H7 (cell line): ENCODE data around the gene SRP68. TPM values are rescaled to one million over a fixed set of nuclear protein-coding genes. Genes with fewer than 3 reads are reported as not detected.
"Not testable (repeated sequence)": the region's sequence is repeated elsewhere in the genome, so short reads cannot be mapped to it uniquely, and the experiment has no call there.

Source experiments
- DNase-seq: peaks from one replicate; pipeline ENCODE4 v3.0.0; 2012
- H3K27me3 ChIP-seq: 2 replicates; pipeline ENCODE4 v1.6.0; 2011; ENCODE audit warnings: mild to moderate bottlenecking, low read length; ENCODE audit not compliant: control insufficient read depth, insufficient read depth
- H3K36me3 ChIP-seq: replicated peaks from 2 replicates; pipeline ENCODE4 v1.5.1; 2011; ENCODE audit warnings: low read length; ENCODE audit not compliant: control insufficient read depth, insufficient read depth
- H3K4me3 ChIP-seq: 2 replicates; pipeline ENCODE4 v1.5.1; 2011; ENCODE audit warnings: low read depth, mild to moderate bottlenecking, control low read depth, low read length, moderate library complexity; ENCODE audit not compliant: insufficient read depth
- total RNA-seq: library from RNA; depleted of rRNA; stranded (reverse); fragments of >200 nt; shearing (Covaris generic); gene quantifications from 2 replicates; pipeline ENCODE4 v1.2.3, GENCODE V29; 2014

Gene SRP68
- total RNA-seq, 1 experiment from 2014 or later = 31.4 TPM

DNA sequence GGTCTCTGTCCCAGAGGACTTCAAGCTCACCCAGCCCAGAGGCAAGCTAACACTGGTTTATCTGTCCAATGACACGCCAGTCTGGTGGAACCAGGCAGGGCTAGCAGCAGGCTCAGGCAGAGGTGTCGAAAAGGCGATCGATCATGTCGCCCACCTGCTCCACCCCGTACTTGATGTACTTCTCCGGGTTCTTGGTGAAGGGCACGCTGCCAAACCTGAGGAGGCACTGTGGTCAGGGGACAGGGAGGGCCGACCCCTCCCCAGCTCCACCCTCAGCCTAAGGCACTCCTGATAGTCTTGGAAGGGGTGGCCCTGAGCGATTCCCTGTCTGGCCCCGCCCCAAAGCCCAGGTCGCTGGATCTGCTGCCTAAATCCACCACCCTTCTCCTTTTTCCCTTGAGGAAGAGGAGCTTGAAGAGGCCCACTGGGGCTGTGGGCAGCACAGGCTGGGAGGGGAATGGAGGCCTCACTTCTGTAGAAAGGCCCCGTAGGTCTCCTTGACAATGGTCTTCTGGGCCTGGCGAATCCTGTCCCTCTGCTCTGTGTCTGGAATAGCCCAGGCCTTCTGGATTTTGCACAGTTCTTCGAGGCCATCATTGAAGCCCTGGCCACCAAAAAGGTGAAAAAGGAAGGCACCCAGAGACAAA, 11.3 kb upstream of the SRP68 start:
- Histone ChIP-seq H3K4me3 (no peak overlapping the region), H3K27me3 (peaks cover 13% of the 10 kb centered on the region), H3K36me3 (peaks cover 29% of the 10 kb centered on the region)
- DNase-seq = peak; percentile 30

DNA sequence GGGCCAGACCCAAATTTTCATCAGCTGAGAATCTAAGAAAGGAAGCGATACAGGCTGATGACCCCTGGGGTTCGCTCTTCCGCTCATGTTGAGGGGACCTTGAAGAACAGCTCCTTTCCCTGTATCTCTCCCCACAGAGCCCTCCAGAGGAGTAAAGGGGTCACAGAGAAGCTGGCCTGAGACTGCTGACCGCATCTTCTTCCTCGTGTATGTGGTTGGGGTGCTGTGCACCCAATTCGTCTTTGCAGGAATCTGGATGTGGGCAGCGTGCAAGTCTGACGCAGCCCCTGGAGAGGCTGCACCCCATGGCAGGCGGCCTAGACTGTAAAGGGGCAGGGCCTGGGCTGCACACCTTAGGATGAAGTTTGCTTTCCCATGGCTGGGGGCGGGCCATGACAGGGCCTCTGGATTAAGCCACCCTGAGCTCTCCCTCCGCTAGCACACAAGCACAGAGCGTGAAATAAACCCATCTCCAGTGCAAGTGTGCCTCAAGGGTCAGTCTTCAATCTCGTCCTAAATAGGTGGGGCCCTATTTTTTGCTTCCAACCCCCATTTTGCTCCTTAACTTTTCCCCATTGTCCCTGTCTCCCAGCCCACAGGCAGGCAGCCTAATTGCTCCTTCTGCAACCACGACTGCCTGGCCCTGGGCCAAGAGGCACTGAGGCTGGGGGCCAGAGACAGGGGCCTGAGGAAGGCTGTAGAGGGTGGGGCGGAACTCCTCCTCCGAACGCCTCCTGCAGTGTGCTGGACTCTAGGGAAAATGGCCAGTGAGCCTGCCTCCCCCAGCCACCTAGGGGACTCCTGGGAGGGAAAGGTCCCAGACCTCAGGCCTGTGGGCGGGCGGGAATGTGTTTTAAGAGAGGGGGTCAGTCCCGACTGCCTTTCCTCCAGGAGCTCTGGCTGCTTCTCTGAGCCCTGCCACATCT, 10.3 kb upstream of the SRP68 start:
- H3K36me3 ChIP-seq = peaks cover 27% of the 10 kb centered on the region
- H3K4me3 ChIP-seq = no peak overlapping the region
- DNase-seq = peak; percentile 58
- H3K27me3 ChIP-seq = peaks cover 22% of the 10 kb centered on the region

DNA sequence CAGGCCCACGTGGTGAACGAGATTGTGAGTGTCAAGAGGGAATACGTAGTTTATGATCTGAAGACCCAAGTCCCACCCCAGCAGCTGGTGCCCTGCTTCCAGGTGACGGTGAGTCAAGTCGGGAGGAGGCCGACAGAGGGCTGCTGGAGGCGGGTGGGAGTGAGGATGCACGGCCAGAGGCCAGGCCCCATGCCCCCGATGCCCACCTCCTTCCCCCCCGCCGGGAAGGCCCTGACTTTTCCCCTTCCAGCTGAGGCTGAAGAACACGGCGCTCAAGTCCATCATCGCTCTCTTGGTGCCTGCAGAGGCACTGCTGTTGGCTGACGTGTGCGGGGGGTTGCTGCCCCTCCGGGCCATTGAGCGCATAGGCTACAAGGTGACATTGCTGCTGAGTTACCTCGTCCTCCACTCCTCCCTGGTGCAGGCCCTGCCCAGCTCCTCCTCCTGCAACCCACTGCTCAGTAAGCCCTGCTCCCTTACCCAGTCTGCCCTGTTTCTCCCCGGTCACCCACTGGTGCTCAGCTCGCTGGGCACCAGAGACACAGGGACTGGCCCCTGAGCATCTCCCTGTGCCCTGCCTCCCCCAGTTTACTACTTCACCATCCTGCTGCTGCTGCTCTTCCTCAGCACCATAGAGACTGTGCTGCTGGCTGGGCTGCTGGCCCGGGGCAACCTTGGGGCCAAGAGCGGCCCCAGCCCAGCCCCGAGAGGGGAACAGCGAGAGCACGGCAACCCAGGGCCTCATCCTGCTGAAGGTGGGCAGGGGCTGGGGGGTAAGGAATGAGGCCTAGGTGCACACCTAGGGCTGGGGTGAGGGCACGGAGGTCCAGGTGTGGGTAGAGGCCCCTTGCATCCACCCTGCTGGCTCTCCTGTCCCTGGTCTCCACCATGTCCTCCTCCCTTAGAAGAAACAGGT, 9.2 kb upstream of the SRP68 start:
- DNase-seq = peak; percentile 72
- Histone ChIP-seq H3K4me3 (no peak overlapping the region), H3K27me3 (peaks cover 32% of the 10 kb centered on the region), H3K36me3 (peaks cover 21% of the 10 kb centered on the region)

DNA sequence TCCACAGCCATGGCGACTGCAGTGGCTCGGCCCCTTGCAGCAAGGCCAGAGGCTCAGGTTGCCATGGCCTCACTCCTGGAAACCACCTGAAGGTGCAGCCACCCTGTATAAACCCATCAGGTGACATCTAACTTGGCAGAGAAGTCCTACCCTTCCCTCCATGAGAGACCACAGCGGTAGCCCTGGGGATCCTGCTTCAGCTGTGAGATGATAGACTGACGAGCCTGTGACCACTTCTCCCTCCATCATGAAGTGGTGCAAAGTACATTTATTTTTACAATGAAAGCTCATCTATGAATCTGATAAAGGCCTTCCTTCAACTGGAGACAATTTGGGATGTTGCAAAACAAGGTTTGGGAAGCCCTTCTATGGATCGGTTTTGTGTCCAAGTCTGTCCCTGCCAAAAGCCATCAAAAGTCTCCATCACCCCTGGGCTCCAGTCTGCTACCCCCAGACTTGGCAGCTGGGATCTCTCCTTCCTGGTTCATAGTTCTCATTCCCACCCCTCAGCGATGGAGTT, 8.5 kb upstream of the SRP68 start:
- H3K4me3 ChIP-seq = peak overlapping the region; percentile 28; the same call in 1 of the 2 replicates
- no peak for DNase-seq
- peaks cover 18% of the 10 kb centered on the region for H3K36me3 ChIP-seq
- peaks cover 40% of the 10 kb centered on the region for H3K27me3 ChIP-seq

DNA sequence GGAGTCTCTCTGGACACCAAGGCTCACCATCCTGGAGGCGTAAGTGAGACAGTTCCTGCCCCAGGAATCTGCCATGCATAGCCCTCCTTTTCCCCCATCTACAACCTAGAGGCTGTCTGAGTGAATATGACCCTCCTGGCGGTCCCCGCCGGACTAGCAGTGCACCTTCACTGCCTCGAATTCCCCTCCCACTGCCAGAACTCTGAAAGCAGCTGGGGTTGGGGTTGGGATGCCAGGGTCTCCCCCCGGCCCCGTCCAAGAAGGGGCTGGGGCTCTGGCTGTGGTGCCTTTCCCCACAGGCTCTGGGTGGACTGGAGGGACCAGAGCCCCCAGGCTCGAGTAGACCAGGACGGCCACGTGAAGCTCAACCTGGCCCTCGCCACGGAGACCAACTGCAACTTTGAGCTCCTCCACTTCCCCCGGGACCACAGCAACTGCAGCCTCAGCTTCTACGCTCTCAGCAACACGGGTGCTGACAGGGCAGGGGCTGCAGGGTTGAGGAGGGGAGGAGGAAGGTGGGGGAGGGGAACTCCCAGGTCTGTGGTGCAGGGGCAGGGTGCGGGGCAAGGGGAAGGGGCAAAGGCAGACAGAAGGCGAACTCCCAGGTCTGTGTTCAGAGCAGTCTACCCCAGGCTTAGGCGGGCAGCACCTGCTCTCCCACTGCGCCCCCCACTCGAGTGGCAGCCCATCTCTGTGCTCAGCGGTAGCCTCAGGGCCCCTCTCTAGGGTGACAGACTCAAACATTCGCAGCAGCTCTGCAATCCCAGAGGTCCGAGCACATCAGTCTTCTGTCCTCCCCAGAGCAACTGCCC, 7.8 kb upstream of the SRP68 start:
- DNase-seq = peak; percentile 88
- peak overlapping the region; percentile 28 for H3K4me3 ChIP-seq
- peaks cover 13% of the 10 kb centered on the region for H3K36me3 ChIP-seq
- peaks cover 46% of the 10 kb centered on the region for H3K27me3 ChIP-seq

DNA sequence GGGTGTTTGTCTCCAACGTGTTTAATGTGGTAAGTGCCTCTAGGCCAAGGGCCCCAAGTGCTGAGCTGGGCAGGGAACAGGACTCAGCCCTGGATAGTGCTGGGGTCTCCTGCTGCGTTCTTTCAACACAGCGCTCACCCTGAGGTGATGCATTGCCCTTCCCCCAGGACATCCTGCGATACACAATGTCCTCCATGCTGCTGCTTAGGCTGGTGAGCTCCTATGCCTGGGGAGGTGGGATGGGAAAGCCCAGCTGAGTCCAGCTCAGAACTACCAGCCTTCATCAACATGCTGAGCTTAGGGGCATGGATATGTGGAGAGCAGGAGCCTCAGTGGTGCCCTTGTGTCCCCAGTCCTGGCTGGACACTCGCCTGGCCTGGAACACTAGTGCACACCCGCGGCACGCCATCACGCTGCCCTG, 7.2 kb upstream of the SRP68 start:
- no peak for DNase-seq
- Histone ChIP-seq H3K4me3 (peak overlapping the region; percentile 28; the same call in 1 of the 2 replicates), H3K27me3 (peaks cover 53% of the 10 kb centered on the region), H3K36me3 (peaks cover 9% of the 10 kb centered on the region)

DNA sequence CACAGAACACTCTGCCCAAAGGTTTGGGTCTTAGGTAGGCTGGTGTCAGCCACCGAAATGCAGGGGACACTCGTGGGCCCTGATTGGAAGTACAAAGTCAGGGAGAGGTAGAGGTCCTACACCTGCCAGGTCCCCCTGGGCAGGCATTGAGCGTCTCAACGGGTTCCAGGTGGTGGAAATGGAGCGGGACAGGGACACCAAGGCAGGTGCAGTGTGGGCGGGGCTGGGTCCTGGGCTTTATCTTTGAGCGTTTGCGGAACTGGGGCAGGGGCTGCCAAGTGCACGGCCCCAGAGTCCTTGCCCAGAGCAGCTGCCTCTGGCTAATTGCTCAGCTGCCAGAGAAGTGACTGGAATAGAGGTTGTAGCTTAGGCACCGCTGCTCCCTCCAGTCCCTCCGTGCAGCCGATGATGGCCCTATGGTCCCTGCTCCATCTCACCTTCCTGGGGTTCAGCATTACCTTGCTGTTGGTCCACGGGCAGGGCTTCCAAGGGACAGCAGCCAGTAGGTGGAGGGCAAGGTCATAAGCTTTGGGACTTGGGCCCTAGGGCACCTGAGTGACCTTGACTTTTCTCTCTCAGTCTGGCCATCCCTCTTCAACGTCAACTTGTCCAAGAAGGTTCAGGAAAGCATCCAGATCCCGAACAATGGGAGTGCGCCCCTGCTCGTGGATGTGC, 6.7 kb upstream of the SRP68 start, which contains the start of gene ZACN:
Gene ZACN, plus strand, starts transcription at position 323 of the 675 bp plus-strand sequence. Its CDS starts 83 bp downstream, at position 406.
- Histone ChIP-seq H3K36me3 (peaks cover 6% of the 10 kb centered on the region), H3K4me3 (peak within 1 kb of the TSS; percentile 28; the same call in 1 of the 2 replicates), H3K27me3 (peaks cover 58% of the 10 kb centered on the region)
- peak; percentile 49 for DNase-seq

DNA sequence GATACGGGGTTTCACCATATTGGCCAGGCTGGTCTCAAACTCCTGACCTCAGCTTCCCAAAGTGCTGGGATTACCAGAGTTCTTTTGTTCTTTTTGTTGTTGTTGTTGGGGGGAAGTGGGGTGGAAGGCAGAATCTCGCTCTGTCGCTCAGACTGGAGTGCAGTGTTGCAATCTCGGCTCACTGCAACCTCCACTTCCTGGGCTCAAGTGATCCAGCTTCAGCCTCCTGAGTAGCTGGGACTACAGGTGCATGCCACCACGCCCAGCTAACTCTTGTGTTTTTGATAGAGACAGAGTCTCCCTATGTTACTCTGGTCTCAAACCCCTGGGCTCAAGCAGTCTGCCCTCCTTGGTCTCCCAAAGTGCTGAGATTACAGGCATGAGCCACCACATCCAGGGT, 6.1 kb upstream of the SRP68 start:
- H3K27me3 ChIP-seq = peaks cover 64% of the 10 kb centered on the region
- not testable (repeated sequence) for DNase-seq

DNA sequence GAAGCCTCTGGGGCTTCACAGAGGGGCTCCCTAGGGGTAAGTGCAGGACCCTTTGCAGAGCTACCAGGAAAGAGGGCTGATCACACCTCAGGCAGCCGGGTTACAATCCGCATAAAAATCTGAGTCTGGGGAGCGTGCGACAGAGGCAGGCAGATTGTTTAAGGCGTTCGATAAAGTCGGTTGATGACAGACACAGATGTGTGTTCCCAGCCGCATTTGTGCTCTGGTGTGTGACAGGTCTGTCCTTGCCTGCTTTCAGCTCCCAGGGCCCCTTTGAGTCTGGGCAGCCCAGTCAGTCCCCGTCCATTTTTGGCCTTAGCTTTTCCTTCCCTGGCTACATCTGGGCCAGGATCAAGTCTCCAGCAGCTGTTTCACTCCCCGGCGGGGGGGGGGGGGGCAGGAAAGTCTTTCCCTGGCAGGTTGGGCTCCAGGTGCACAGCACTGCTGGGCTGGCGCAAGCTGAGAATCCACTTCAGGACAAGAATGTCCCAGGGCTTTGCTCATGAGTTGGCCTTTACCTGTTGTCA, 5.3 kb upstream of the SRP68 start:
- peak; percentile 72 for DNase-seq
- Histone ChIP-seq H3K27me3 (peaks cover 64% of the 10 kb centered on the region), H3K36me3 (no peaks in the 10 kb centered on the region; the same call in none of the 2 replicates), H3K4me3 (no peak overlapping the region)

More for the DNA sequence above, 6.1 kb upstream of the SRP68 start:
- not testable (repeated sequence) for H3K36me3 ChIP-seq, H3K4me3 ChIP-seq

DNA sequence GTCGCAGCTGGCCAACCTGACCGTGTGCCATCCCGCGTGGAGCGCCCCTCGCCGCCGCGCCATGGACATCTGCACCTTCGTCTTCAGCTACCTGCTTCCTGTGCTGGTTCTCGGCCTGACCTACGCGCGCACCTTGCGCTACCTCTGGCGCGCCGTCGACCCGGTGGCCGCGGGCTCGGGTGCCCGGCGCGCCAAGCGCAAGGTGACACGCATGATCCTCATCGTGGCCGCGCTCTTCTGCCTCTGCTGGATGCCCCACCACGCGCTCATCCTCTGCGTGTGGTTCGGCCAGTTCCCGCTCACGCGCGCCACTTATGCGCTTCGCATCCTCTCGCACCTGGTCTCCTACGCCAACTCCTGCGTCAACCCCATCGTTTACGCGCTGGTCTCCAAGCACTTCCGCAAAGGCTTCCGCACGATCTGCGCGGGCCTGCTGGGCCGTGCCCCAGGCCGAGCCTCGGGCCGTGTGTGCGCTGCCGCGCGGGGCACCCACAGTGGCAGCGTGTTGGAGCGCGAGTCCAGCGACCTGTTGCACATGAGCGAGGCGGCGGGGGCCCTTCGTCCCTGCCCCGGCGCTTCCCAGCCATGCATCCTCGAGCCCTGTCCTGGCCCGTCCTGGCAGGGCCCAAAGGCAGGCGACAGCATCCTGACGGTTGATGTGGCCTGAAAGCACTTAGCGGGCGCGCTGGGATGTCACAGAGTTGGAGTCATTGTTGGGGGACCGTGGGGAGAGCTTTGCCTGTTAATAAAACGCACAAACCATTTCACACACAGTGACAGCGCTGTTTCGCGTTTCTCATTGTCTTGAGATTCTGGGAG, 4.7 kb upstream of the SRP68 start:
- peaks cover 64% of the 10 kb centered on the region for H3K27me3 ChIP-seq
- H3K36me3 ChIP-seq = no peaks in the 10 kb centered on the region; the same call in 1 of the 2 replicates
- DNase-seq = peak; percentile 86
- peak overlapping the region; percentile 29; the same call in 1 of the 2 replicates for H3K4me3 ChIP-seq

DNA sequence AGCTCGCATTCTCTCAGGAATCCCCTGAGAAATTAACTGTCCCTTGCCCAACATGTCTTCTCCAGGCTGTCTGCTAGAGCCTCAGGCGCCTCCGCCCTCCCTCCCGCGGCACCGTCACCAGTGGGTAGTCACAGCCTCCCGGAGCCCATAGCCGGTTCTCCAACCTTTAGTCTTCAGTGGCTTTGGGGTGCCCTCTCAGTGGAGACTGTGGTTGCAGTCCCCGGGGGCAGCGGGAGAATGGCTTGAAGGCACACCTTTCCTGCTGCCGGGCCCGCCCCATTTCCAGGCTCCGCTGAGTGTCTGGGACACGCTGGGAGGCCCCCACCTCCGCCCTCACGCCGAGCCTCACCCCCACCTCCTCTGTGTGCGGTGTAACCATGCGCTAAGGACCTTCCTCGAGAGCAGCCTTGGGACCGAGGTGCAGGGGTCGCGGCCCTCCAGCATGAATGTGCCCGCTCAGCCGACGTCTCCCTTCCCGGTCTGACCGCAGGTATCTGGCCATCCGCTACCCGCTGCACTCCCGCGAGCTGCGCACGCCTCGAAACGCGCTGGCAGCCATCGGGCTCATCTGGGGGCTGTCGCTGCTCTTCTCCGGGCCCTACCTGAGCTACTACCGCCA, 3.9 kb upstream of the SRP68 start:
- H3K4me3 ChIP-seq = peak overlapping the region; percentile 29; the same call in 1 of the 2 replicates
- DNase-seq = peak; percentile 87
- H3K36me3 ChIP-seq = no peaks in the 10 kb centered on the region
- H3K27me3 ChIP-seq = peaks cover 64% of the 10 kb centered on the region
